Spinal cord (tissue), 10 donors: Measurements from ENCODE around the gene PLCB1. TPM values are rescaled to one million over a fixed set of nuclear protein-coding genes. Genes with fewer than 3 reads are reported as not detected.
A peak's percentile ranks its signal among the peaks of the same experiment; 100 is the strongest.

ENCODE experiments used
- DNase-seq, 6 donors: peaks; one replicate each; pipeline versions ENCODE4 v3.0.0 to v3.0.0-alpha.2; 2013 to 2015; ENCODE audit warnings: low spot score in 6 of 6, low read depth in 4 of 6
- H3K27ac ChIP-seq: one replicate; pipeline ENCODE4 v1.5.1; 2013; ENCODE audit warnings: low read depth, low read length, control low read depth
- H3K27me3 ChIP-seq: one replicate; pipeline ENCODE4 v1.6.1; 2013; ENCODE audit warnings: low read length; ENCODE audit not compliant: control insufficient read depth, insufficient read depth
- H3K36me3 ChIP-seq: one replicate; pipeline ENCODE4 v1.6.1; 2013; ENCODE audit warnings: low read length; ENCODE audit not compliant: control insufficient read depth, insufficient read depth
- H3K4me1 ChIP-seq: one replicate; pipeline ENCODE4 v1.6.1; 2013; ENCODE audit warnings: low read length; ENCODE audit not compliant: control insufficient read depth, insufficient read depth
- H3K4me3 ChIP-seq: one replicate; pipeline ENCODE4 v1.5.1; 2013; ENCODE audit warnings: low read depth, low read length, control low read depth
- H3K9me3 ChIP-seq: one replicate; pipeline ENCODE4 v1.6.1; 2013; ENCODE audit warnings: low read length; ENCODE audit not compliant: control insufficient read depth, insufficient read depth
- WGBS: methylation state at CpG from one replicate; pipeline ENCODE4 v1.1.5; 2013; ENCODE audit warnings: missing lambda C conversion rate; ENCODE audit not compliant: insufficient coverage; 5-methylcytosine and 5-hydroxymethylcytosine counted together
- polyA plus RNA-seq, 2 donors: library from polyadenylated mRNA; unstranded; fragments of 120-200 nt; gene quantifications; one replicate each; pipeline ENCODE4 v1.2.1, GENCODE V29; 2013; ENCODE audit not compliant: insufficient read length in 2 of 2
- total RNA-seq, 2 donors: library from RNA; depleted of rRNA in 1 of 2; stranded (reverse); fragments of 120-200 nt in 1 of 2; fragments of >200 nt in 1 of 2; gene quantifications; one replicate each; pipeline versions ENCODE4 v1.2.3 to v1.2.4, GENCODE V29; 2013 to 2014
- donor health status: healthy.

The PLCB1 gene
- total and polyA plus RNA-seq, 4 donors = 42.9 to 111 (median 88.2) TPM

DNA sequence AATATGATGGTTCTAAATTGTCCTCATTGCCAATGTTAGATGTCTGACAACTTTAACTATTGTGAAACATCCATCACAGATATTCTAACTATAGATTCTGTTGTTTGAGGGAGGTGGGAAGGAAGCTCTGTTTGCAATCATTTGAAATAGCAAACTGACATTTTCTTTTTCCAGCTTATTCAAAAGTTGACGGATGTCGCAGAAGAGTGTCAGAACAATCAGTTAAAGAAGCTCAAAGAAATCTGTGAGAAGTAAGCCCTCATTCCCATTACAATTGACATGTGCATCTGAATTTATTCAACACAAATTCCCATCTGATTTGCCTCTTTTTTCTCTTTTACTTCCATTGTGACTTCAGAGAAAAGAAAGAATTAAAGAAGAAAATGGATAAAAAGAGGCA is 656.2 kb downstream of the PLCB1 start:
- DNase-seq = no peak
- H3K36me3 ChIP-seq = no peaks in the 10 kb centered on the region
- H3K27ac ChIP-seq = no peak overlapping the region
- 80% methylated on average over 2 of the region's 2 CpGs for WGBS
- H3K4me3 ChIP-seq = no peak overlapping the region
- no peaks in the 10 kb centered on the region for H3K4me1 ChIP-seq
- H3K9me3 ChIP-seq = no peaks in the 10 kb centered on the region
- no peaks in the 10 kb centered on the region for H3K27me3 ChIP-seq

DNA sequence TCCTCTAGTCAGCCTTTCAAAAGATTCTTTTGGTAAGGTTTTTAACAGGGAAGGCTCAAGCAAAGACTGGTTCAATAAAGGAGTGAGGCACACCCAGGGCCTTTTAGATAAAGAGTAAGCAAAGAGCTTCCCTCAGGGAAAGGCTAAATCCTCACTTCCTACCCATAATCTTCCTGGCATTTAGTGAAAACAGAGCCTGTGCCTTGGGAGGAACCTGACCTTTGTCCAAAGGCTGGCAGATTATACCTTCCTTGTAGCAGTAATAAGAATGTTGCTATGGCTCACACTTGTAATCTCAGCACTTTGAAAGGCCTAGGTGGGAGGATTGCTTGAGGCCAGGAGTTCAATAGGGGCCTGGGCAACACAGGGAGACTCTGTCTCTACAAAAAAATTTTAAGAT is 656.8 kb downstream of the PLCB1 start:
- no peaks in the 10 kb centered on the region for H3K27me3 ChIP-seq
- H3K36me3 ChIP-seq = no peaks in the 10 kb centered on the region
- H3K4me1 ChIP-seq = no peaks in the 10 kb centered on the region
- no peak overlapping the region for H3K27ac ChIP-seq
- H3K4me3 ChIP-seq = no peak overlapping the region
- DNase-seq = no peak
- no peaks in the 10 kb centered on the region for H3K9me3 ChIP-seq

GRCh38 chr20:8790442-8791074 is 658.5 kb downstream of the PLCB1 start:
- H3K27ac ChIP-seq = no peak overlapping the region
- H3K27me3 ChIP-seq = no peaks in the 10 kb centered on the region
- no peaks in the 10 kb centered on the region for H3K36me3 ChIP-seq
- WGBS = no CpG with 5 or more reads among the region's 5 CpGs
- no peak overlapping the region for H3K4me3 ChIP-seq
- H3K4me1 ChIP-seq = no peaks in the 10 kb centered on the region
- no peaks in the 10 kb centered on the region for H3K9me3 ChIP-seq
- DNase-seq = peak in 3 of 6 donors; percentile 26 to 80 (median 72)

- no peaks in the 10 kb centered on the region for H3K9me3 ChIP-seq
- DNase-seq = no peak
- no peak overlapping the region for H3K27ac ChIP-seq
- 96% methylated on average over 5 of the region's 6 CpGs for WGBS
- H3K36me3 ChIP-seq = no peaks in the 10 kb centered on the region
- H3K27me3 ChIP-seq = no peaks in the 10 kb centered on the region
- no peak overlapping the region for H3K4me3 ChIP-seq
- H3K4me1 ChIP-seq = no peaks in the 10 kb centered on the region
Observed at GRCh38 chr20:8795404-8795803, 663.3 kb downstream of the PLCB1 start.

DNA sequence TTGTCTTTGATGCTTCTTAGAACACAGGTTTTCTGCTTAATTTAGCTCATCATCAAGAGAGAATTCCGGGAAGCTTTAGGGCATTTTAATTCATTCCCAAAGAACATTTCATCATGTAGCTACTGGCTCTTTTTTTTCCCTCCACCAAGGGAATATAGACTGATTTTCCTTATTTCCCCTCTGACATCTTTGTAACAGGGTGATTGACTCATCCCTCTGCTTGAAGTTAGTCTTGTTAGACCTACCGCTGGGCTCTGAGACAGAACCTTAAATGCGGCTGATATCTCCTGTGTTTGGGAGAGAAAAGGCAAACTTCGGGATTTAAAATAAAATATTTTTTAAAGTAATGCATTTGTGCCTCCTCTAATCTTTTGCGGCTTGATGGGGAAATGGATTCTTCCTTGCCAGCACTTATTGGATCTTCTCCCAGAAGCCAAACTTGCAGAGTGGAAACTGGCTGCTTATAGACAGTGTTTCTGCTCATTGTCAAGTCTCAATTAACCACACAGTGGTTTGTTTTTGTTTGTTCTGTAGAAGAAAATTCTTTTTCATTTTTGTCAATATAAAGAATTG is 664.1 kb downstream of the PLCB1 start:
- no peaks in the 10 kb centered on the region for H3K4me1 ChIP-seq
- H3K27me3 ChIP-seq = no peaks in the 10 kb centered on the region
- no peak overlapping the region for H3K27ac ChIP-seq
- whole genome bisulfite sequencing = no CpG with 5 or more reads among the region's 5 CpGs
- no peaks in the 10 kb centered on the region for H3K9me3 ChIP-seq
- no peak overlapping the region for H3K4me3 ChIP-seq
- peak in 1 of 6 donors; percentile 76 for DNase-seq
- no peaks in the 10 kb centered on the region for H3K36me3 ChIP-seq

DNA sequence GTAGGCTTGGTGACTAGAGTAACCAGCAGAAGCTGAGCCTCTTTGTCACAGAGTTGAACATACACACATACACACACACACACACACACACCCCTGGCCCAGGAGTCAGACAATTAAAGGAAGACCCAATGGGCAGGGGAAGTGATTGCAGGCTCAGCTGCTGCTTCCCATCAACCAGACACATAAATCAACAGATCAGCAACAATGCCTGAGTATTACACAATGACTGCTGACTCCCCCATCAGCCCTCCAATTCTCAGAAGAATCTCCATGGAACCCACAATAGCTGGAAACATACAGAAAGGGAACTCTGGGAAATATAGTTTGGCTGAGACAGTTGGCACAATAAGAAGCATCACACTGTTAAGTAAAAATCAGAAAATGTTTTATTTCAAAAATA is 666.4 kb downstream of the PLCB1 start:
- H3K4me3 ChIP-seq = no peak overlapping the region
- H3K4me1 ChIP-seq = no peaks in the 10 kb centered on the region
- DNase-seq = no peak
- H3K27me3 ChIP-seq = no peaks in the 10 kb centered on the region
- H3K9me3 ChIP-seq = no peaks in the 10 kb centered on the region
- H3K36me3 ChIP-seq = no peaks in the 10 kb centered on the region
- H3K27ac ChIP-seq = no peak overlapping the region

- Histone ChIP-seq H3K9me3 (no peaks in the 10 kb centered on the region), H3K4me3 (no peak overlapping the region), H3K27ac (no peak overlapping the region), H3K27me3 (no peaks in the 10 kb centered on the region), H3K4me1 (no peaks in the 10 kb centered on the region), H3K36me3 (no peaks in the 10 kb centered on the region)
- WGBS = no CpG with 5 or more reads among the region's 1 CpG
- DNase-seq = no peak
Observed at GRCh38 chr20:8800089-8800488, 668.0 kb downstream of the PLCB1 start.

DNA sequence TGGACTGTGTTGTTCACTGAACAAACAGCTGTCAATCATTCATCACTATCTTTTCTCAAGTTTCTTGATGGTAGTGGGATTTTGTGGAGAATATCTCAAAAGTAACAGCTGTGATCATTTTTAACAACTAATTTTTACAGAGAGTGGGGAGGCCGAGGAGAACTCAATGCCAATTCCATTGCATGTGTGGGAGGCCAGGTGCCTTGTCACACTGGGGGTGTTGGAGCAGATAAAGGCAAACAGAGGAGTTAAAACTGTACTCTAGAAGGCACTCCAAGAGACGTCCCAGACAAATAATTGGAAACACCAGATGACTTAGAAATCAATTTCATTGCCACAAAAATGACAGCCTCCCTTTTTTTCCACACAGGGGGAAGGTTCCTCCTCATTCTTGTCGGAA is 669.6 kb downstream of the PLCB1 start:
- Histone ChIP-seq H3K9me3 (no peaks in the 10 kb centered on the region), H3K4me3 (no peak overlapping the region), H3K4me1 (no peaks in the 10 kb centered on the region), H3K27ac (no peak overlapping the region), H3K27me3 (no peaks in the 10 kb centered on the region), H3K36me3 (no peaks in the 10 kb centered on the region)
- 80% methylated on average over 1 of the region's 3 CpGs for WGBS
- no peak for DNase-seq

GRCh38 chr20:8803065-8803464 is 671.0 kb downstream of the PLCB1 start:
- Histone ChIP-seq H3K27ac (no peak overlapping the region), H3K27me3 (no peaks in the 10 kb centered on the region), H3K9me3 (no peaks in the 10 kb centered on the region), H3K4me1 (no peaks in the 10 kb centered on the region), H3K36me3 (no peaks in the 10 kb centered on the region), H3K4me3 (no peak overlapping the region)
- WGBS = 60% methylated on average over 1 of the region's 2 CpGs
- DNase-seq = no peak

GRCh38 chr20:8803941-8804340 is 671.9 kb downstream of the PLCB1 start:
- Histone ChIP-seq H3K4me3 (no peak overlapping the region), H3K27ac (no peak overlapping the region), H3K36me3 (no peaks in the 10 kb centered on the region), H3K9me3 (no peaks in the 10 kb centered on the region), H3K27me3 (no peaks in the 10 kb centered on the region), H3K4me1 (no peaks in the 10 kb centered on the region)
- no peak for DNase-seq
- 100% methylated on average over 2 of the region's 6 CpGs for WGBS
